ENCODE measurements around the gene YAE1. TPM values are rescaled to one million over a fixed set of nuclear protein-coding genes. Genes with fewer than 3 reads are reported as not detected.
A peak's percentile ranks its signal among the peaks of the same experiment; 100 is the strongest.
"Not testable (repeated sequence)": the region's sequence is repeated elsewhere in the genome, so short reads cannot be mapped to it uniquely, and the experiment has no call there.

The YAE1 gene
- 7.8 TPM for total RNA-seq

GRCh38 chr7:39566023-39566921 lies at the start of gene YAE1:
TSS of gene YAE1 (plus strand) at chr7:39566404. CDS start at chr7:39566419, 15 bp downstream.
- DNase-seq (ENCODE audit: low read depth in 2 of 3, low spot score in 2 of 3): peak; percentile 50 to 80 (median 79)

GRCh38 chr7:39516498-39516897 lies 49.7 kb upstream of the YAE1 start:
- DNase-seq (ENCODE audit: low read depth in 2 of 3, low spot score in 2 of 3): no peak

- no peak for DNase-seq (ENCODE audit: low read depth in 2 of 3, low spot score in 2 of 3)
These were observed 49.0 kb upstream of the YAE1 start for GRCh38 chr7:39517240-39517639.

- no peak for DNase-seq (ENCODE audit: low read depth in 2 of 3, low spot score in 2 of 3)
These were observed 40.3 kb upstream of the YAE1 start for GRCh38 chr7:39525926-39526325.

- DNase-seq (ENCODE audit: low read depth in 2 of 3, low spot score in 2 of 3): no peak
These were observed 39.5 kb upstream of the YAE1 start for GRCh38 chr7:39526666-39527065.

- no peak for DNase-seq (ENCODE audit: low read depth in 2 of 3, low spot score in 2 of 3)
These were observed 38.9 kb upstream of the YAE1 start for GRCh38 chr7:39527296-39527695.

- no peak for DNase-seq (ENCODE audit: low read depth in 2 of 3, low spot score in 2 of 3)
These were observed 38.3 kb upstream of the YAE1 start for GRCh38 chr7:39527951-39528350.

- DNase-seq (ENCODE audit: low read depth in 2 of 3, low spot score in 2 of 3): no peak
These were observed 37.4 kb upstream of the YAE1 start for GRCh38 chr7:39528849-39529248.

GRCh38 chr7:39529582-39529981 lies 36.6 kb upstream of the YAE1 start:
- DNase-seq (ENCODE audit: low read depth in 2 of 3, low spot score in 2 of 3): no peak

GRCh38 chr7:39530971-39531370 lies 35.2 kb upstream of the YAE1 start:
- DNase-seq (ENCODE audit: low read depth in 2 of 3, low spot score in 2 of 3): no peak

- no peak for DNase-seq (ENCODE audit: low read depth in 2 of 3, low spot score in 2 of 3)
These were observed 34.4 kb upstream of the YAE1 start for GRCh38 chr7:39531818-39532217.

GRCh38 chr7:39532832-39533231 lies 33.4 kb upstream of the YAE1 start:
- no peak for DNase-seq (ENCODE audit: low read depth in 2 of 3, low spot score in 2 of 3)

- DNase-seq (ENCODE audit: low read depth in 2 of 3, low spot score in 2 of 3): no peak
These were observed 31.6 kb upstream of the YAE1 start for GRCh38 chr7:39534599-39534998.

- no peak for DNase-seq (ENCODE audit: low read depth in 2 of 3, low spot score in 2 of 3)
These were observed 31.1 kb upstream of the YAE1 start for GRCh38 chr7:39535064-39535463.

GRCh38 chr7:39535720-39536119 lies 30.5 kb upstream of the YAE1 start:
- DNase-seq (ENCODE audit: low read depth in 2 of 3, low spot score in 2 of 3): no peak

- DNase-seq (ENCODE audit: low read depth in 2 of 3, low spot score in 2 of 3): no peak
These were observed 29.3 kb upstream of the YAE1 start for GRCh38 chr7:39536951-39537350.

GRCh38 chr7:39539816-39540215 lies 26.4 kb upstream of the YAE1 start:
- no peak for DNase-seq (ENCODE audit: low read depth in 2 of 3, low spot score in 2 of 3)

GRCh38 chr7:39540320-39540719 lies 25.9 kb upstream of the YAE1 start:
- DNase-seq (ENCODE audit: low read depth in 2 of 3, low spot score in 2 of 3): no peak

GRCh38 chr7:39541511-39541910 lies 24.7 kb upstream of the YAE1 start:
- peak in 2 of 3 donors; percentile 41 to 79 for DNase-seq (ENCODE audit: low read depth in 2 of 3, low spot score in 2 of 3)

- DNase-seq (ENCODE audit: low read depth in 2 of 3, low spot score in 2 of 3): not testable (repeated sequence)
These were observed 21.4 kb upstream of the YAE1 start for GRCh38 chr7:39544774-39545173.

- peak in 1 of 3 donors; percentile 14 for DNase-seq (ENCODE audit: low read depth in 2 of 3, low spot score in 2 of 3)
These were observed 18.9 kb upstream of the YAE1 start for GRCh38 chr7:39547336-39547735.

GRCh38 chr7:39550411-39550810 lies 15.8 kb upstream of the YAE1 start:
- no peak for DNase-seq (ENCODE audit: low read depth in 2 of 3, low spot score in 2 of 3)

GRCh38 chr7:39553436-39553835 lies 12.8 kb upstream of the YAE1 start:
- DNase-seq (ENCODE audit: low read depth in 2 of 3, low spot score in 2 of 3): no peak

Data from hematopoietic multipotent progenitor cell (in vitro differentiated cells).